Measurements from ENCODE around the gene SLC7A14.

SLC7A14 gene

DNA sequence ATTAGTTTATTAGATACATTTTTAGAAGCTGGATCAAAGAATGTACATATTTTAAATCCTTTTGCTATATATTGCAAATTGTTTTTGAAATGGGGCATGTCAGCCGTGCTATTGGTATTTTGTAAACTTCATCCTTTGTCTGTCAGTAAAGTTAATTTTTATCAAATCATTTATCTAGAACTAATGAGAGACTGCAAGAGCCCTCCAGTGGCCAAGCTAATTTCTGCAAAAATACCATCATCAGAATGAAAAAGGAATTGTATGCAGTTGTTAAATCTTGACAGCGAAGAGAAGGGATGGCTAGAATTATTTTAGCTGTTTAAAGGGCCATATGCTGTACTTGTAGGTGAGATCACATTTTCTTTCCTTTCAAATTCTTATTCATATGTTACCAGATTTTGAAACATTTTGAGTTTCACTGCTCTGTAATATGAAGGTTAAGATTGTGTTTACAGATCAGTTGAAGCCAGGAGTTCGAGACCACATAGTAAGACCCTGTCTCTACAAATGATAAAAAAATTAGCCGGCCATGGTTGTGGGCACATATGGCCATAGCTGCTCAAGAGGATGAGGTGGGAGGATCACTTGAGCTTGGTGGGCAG is 175.3 kb downstream of the SLC7A14 start:
- H3K27ac ChIP-seq = no peak overlapping the region
- DNase-seq (ENCODE audit: low read depth, low spot score) = no peak

All from epithelial cell of prostate (primary cell).